BJ (cell line): ENCODE data around the gene TIMP3. TPM values are rescaled to one million over a fixed set of nuclear protein-coding genes. Genes with fewer than 3 reads are reported as not detected.

Experiments used
- CTCF ChIA-PET: fragments of 350-600 bp; formaldehyde crosslinking; extraction: SDS; loops from one replicate; lab custom pipeline; 2021; ENCODE audit warnings: antibody characterized with exemption, inconsistent platforms; lab: Yijun Ruan, JAX
- POLR2A ChIA-PET: fragments of 300-600 bp; sonication (Branson Sonifier 250); formaldehyde crosslinking; extraction: SDS; loops from one replicate; lab custom pipeline; 2021; ENCODE audit warnings: antibody characterized with exemption; lab: Charles Lee
- DNase-seq: peaks from one replicate; pipeline ENCODE4 v3.0.0-alpha.2; 2011; ENCODE audit warnings: low read depth
- H3K27me3 ChIP-seq: 2 replicates; pipeline ENCODE4 v1.6.0; 2011; ENCODE audit warnings: low read length; ENCODE audit not compliant: control insufficient read depth, insufficient read depth
- H3K36me3 ChIP-seq: 2 replicates; pipeline ENCODE4 v1.5.1; 2011; ENCODE audit warnings: low read length; ENCODE audit not compliant: control insufficient read depth, insufficient read depth
- H3K4me3 ChIP-seq: 2 replicates; pipeline ENCODE4 v1.5.1; 2011; ENCODE audit warnings: low read depth, mild to moderate bottlenecking, control low read depth, low read length
- CTCF ChIP-seq: IDR thresholded peaks from 2 replicates; pipeline ENCODE4 v1.5.1; 2011; ENCODE audit warnings: low read depth, mild to moderate bottlenecking, control low read depth, inconsistent platforms, low read length, moderate library complexity; ENCODE audit not compliant: insufficient read depth
- polyA plus RNA-seq: library from polyadenylated mRNA; depleted of rRNA; stranded (reverse); fragments of >200 nt; gene quantifications from 2 replicates; pipeline ENCODE4 v1.2.3, GENCODE V29; 2011

Gene TIMP3
- polyA plus RNA-seq, 1 experiment, result 544 TPM

- Histone ChIP-seq H3K36me3 (peaks cover 35% of the 10 kb centered on the region), H3K27me3 (no peaks in the 10 kb centered on the region), H3K4me3 (no peak overlapping the region)
- DNase-seq, result no peak
- ChIA-PET CTCF (no interaction called here), POLR2A (no interaction called here)
- TF ChIP-seq CTCF, result no peak
Measured at GRCh38 chr22:32861330-32861729, 59.8 kb downstream of the TIMP3 start.

- ChIA-PET CTCF (no interaction called here), POLR2A (no interaction called here)
- TF ChIP-seq CTCF, result no peak
- no peak for DNase-seq
- no peak overlapping the region for H3K4me3 ChIP-seq
- peaks cover 33% of the 10 kb centered on the region for H3K36me3 ChIP-seq
- no peaks in the 10 kb centered on the region for H3K27me3 ChIP-seq
Measured at GRCh38 chr22:32862083-32862482, 60.6 kb downstream of the TIMP3 start.

- no peaks in the 10 kb centered on the region for H3K27me3 ChIP-seq
- peaks cover 25% of the 10 kb centered on the region for H3K36me3 ChIP-seq
- ChIA-PET CTCF (no interaction called here), POLR2A (no interaction called here)
- no peak overlapping the region for H3K4me3 ChIP-seq
- TF ChIP-seq CTCF, result no peak
- DNase-seq, result no peak
Measured at GRCh38 chr22:32862936-32863661, 61.6 kb downstream of the TIMP3 start.

GRCh38 chr22:32864041-32864440 is 62.5 kb downstream of the TIMP3 start:
- DNase-seq, result no peak
- POLR2A ChIA-PET, result no interaction called here
- peaks cover 19% of the 10 kb centered on the region for H3K36me3 ChIP-seq
- no peak for TF ChIP-seq CTCF
- CTCF ChIA-PET, result no interaction called here
- H3K27me3 ChIP-seq, result peaks cover 1% of the 10 kb centered on the region; the same call in 1 of the 2 replicates
- no peak overlapping the region for H3K4me3 ChIP-seq

GRCh38 chr22:32864596-32864995 is 63.1 kb downstream of the TIMP3 start:
- Histone ChIP-seq H3K36me3 (peaks cover 16% of the 10 kb centered on the region), H3K4me3 (no peak overlapping the region), H3K27me3 (peaks cover 2% of the 10 kb centered on the region; the same call in 1 of the 2 replicates)
- TF ChIP-seq CTCF, result no peak
- DNase-seq, result no peak
- ChIA-PET POLR2A (no interaction called here), CTCF (no interaction called here)
